SKM-1 (cell line): Measurements from ENCODE around the gene LAMA5.

ENCODE experiments used
- DNase-seq: peaks from one replicate; lab custom pipeline; 2025; ENCODE audit not compliant: unreplicated experiment; lab: John Stamatoyannopoulos, UW

LAMA5 gene

DNA sequence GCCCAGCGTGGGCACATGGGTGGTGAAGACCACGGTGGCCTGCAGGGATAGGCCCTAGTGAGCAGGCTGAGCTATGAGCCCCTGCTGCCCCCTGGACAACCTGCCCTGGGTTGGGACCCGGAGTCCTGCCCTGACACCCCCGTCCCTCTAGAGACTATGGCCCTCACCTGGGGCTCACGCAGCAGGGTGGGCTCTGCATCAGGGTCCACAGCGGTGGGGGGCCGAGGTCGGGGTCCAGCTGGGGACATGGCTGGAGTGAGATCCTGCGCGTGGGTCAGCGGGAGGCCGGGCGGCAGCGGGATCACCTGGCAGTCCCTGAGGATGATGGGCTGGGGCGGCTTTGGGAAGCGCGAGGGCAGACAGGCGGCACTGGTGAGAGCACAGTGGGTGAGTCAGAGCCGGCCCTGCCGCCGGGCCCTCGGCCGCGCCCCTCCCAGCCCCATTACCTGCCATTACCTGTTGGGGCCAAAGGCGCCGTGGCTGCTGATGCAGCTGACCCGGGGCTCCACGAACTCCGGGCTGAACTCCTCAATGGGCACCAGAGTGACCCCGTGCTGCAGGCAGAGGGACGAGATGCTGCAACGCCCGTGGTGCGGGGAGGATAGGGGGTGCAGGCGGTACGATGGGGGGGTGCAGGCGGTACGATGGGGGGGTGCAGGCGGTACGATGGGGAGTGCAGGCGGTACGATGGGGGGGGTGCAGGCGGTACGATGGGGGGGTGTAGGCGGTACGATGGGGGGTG lies 36.4 kb downstream of the LAMA5 start:
- no peak for DNase-seq

DNA sequence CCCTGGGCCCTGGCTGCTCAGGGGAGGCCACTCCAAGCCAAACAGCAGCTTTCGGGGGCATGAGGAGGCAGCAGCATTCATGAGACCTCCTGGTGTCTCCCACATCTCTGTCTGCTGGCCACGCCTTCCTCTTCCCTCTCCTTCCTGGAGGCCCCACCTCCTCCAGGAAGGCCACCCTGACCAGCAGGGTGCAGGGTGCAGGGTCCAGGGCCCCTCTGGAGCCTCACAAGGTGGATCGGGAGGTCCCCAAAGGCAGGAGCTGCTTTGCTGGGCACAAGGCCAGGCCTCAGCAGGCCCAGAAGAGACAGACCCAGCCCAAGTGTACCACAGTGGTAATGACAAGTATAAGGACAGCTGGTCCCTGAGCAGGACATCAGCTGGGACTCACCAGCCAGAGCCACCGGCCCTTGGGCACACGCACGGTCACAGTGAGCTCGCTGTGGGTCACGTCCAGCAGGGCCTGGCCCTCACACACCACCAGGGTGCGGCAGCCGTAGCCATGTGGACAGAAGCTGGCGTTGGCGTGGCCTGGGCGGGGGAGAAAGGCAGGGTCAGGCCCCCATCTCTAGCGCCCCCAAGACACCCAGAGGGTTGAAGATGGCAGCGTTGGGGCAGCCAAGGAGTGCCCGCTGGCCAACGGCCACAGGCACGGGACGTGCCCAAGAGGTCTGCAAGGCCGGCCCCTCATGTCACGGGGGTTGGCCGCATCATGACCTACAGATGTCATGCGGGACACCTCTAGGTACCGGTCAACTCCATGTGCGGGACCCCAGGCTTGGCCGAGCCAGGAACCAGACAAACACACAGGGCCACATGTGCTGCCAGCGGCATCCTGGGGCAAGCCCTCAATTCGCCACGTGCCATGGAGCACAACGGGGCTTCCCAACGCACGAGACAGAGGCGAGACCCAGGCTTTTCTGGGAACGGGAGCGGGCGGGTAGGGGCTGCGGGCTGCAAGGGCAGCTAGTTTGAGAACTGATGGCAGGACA lies 37.4 kb downstream of the LAMA5 start:
- DNase-seq, result no peak

DNA sequence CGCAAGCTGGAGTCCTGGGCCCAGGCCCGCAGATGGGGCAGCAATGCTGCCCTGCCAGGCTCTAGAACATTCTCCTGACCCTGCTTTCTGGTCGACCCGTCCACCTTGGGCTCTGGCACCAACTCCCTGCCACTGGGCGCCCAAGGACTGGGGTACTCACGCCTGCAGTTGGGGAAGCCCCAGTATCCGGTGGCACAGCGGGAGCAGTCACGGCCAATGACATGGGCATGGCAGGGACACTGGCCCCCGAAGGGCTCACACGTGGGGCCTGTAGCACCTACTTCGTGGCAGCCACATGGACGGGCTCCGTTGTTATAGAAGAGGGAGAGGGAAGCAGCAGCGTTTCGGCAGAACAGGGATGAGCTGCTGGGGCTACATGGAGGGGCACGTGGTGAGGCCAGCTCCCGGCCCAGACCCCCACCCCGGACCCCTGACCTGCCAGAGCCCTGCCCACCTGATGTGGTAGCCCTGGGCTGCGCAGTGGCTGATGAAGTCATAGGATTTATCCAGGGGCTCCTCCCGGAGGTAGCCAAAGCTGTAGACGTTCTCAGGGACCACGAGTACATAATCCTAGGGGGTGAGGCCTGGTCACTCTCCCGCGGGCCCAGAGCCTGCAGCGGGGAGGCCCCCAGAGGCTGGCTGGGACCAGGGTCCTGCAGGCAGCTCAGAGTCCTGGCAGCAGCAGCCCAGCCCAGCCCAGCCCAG lies 38.3 kb downstream of the LAMA5 start:
- no peak for DNase-seq

DNA sequence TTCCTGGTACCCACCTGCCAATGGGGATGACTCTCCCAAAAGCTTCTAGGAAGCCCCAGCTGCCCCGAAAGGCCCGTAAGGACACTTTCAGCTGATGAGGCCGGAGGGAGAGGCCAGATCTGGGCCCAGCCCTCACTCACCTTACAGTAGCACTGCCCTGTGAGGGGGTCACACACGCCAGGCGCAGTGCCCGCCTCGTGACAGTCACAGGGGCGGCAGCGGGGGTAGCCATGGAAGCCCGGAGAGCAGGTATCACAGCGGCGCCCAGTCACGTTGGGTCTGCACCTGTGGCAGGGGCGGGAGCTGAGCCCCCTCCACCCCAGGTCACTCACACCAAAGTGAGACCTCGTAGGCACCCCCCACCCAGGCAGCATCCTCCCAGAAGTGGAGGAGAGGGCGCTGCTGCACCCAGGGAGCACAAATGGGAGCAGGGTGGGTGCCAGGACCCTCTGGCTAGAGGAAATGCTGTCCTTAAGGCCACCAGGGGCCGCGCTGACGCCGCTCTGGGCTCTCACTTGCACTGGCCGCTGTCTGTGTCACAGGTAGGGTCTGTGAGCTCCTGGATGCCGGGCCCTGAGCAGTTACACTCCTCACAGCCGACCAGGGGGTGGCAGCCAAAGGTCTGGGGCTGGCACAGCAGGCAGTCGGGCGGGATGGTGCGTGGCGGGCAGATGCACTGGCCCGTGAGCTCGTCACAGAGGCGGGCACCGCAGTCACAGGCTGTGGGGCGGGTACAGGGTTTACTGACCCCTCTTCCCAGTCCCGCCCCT lies 39.2 kb downstream of the LAMA5 start:
- DNase-seq, result no peak

DNA sequence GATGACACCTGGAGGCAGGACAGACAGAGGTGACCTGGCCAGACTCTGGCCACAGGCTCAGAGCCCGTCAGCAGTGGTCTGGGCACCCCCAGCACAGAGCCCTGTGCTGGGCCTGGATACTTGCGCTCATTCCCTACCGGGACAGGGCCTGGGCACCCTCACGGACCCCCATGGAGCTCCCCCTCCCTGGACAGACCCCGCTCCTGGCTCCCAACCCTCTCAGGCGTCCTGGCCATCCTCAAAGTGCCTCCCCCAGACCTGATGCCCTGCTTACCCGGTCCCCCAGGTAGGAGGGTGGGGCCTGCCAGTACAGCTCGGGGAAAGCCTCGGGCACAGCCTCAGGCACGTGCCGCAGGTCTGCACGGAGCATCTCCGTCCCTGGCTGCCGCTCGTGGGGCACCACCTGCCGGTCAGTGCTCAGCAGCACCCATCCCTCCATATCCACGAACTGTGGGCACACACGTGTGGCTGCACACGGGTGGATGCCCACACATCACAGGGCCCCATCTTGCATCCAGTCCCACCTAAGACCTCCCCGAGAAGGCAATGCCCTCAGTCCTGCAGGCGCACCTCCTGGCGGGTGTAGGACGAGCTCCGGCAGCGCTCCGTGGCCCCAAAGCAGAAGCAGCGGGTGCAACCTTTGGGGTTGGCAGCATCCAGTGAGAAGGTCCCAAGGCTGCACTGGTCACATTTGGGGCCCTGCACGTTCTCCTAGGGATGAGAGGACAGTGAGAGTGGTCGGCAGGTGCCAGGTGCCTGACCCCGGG lies 40.0 kb downstream of the LAMA5 start:
- no peak for DNase-seq

DNA sequence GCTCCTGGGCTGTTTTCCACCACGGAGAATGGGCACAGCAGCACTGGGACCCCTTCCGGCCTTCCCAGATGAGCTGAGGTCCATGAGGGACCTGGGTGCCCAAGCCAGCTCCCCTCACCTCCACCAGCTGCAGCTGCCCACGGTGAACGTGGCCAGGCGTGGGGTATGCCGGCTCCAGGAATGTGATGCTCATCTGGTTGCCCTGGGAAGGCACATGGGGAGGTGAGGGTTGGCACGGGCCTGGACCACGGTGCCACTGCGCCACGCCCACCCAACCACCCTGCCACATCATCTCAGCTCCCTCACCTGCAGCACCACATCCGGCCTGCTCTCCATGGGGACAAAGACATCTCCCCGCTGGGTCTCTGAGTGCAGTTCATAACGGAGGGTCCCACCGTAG lies 40.6 kb downstream of the LAMA5 start:
- DNase-seq, result no peak

DNA sequence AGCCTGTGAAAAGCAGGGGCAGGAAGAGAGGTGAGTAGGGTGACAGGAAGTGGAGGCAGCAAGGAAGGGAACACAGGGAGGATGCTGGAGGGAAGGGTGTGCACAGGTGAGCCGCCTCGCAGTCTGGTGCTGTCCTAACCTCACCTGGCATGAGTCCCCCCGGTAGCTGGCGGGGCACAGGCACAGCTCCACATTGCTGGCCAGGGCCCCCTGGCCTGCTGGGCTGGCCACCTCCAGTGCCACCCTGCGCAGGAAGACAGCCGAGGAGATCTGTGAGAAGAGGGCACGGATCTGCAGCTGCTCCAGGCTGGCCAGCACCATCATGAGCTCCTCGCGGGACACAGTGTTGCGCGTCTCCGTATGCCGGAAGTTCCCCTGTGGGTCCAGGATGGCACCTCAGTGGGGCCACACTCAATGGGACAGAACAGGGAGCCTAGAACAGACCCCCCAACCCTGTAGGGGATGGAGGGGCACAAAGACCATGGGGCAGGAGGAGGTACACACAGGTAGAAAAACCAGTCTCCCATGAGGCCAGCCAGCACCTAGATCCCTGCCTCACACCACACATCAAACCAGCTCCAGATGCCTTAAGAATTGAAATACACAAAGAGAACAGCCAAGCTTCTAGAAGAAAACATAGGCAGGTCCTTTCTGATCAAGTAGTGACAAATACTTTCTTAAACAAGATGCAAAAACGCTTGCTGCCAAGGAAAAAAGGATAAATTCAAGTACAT lies 41.8 kb downstream of the LAMA5 start:
- DNase-seq, result no peak

DNA sequence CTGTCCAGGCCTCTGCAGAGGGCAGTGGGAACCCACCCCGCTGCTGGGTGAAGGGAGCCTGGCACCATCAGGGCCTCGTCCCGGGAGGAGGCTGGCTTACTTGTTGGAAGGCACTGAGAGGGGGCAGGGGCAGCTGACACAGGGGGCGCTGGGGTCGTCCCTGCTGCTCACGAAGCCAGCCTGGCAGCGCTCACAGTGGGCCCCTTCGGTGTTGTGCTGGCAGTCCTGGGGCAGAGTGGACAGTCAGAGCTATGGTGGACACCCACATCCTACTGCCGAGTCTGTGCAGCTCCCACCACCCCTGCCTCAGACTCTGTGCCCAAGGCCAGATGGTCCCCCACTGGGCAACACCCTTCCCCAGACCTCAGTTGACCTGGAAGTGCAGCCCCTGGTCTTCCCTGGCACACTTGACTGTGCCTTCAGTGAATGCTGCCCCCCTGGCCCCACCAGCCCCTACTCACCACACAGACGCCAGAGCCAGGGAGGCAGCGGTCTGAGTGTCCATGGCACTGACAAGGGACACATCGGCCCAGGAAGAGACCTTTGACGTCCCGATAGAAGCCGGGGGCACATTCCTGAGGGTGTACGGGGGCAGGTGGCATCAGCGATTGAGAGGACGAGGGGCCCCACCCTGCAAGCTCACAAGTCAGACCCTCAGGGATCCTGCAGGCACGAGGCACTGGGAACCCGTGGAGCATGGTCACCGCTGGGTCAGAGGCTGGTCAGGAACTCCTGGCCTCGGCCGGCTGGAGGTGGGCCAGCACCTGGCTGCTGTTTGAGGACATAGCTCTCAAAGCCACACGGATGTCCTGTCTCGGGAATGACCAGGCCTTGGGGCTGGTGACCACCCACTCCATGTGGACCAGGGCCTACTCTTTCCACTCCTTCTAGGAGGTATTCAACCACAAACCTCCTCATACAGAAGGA lies 42.9 kb downstream of the LAMA5 start:
- DNase-seq, result no peak

DNA sequence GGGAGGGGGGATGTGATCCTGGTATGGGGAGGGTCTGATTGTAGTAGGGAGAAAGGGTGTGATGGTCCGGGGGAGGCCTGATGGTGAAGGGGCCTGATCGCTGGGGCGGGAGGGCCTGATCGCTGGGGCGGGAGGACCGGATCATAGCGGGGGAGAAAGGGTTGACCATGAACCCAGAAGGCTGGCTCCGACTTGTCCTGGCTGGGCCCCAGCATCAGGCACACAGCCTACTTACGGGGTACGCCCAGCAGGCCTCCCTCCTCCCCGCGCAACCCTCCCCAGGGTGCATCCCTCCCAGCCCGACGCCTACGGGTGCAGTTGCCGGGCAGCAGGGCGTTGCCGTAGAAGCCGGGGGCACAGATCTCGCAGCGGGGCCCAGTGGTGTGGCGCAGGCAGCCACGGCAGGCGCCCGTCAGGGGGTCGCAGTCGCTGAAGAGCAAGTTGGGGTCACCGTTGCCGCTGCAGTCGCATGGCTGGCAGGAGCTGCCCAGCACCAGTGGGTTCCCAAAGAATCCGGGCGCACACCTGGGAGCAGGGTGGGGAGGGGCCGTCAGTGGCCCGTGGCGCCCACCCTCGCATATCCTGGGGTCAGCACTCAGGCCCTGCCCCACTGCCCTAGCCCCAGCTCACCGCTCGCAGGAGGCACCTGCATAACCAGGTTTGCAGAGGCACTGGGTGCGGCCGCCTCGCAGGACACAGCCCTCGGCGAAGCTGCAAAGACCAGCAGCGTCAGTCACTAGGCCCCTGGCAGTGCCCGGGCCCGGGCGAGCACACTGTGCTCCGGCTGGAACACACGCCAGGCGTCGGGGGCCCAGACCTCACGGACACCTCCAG lies 43.7 kb downstream of the LAMA5 start:
- DNase-seq, result no peak

DNA sequence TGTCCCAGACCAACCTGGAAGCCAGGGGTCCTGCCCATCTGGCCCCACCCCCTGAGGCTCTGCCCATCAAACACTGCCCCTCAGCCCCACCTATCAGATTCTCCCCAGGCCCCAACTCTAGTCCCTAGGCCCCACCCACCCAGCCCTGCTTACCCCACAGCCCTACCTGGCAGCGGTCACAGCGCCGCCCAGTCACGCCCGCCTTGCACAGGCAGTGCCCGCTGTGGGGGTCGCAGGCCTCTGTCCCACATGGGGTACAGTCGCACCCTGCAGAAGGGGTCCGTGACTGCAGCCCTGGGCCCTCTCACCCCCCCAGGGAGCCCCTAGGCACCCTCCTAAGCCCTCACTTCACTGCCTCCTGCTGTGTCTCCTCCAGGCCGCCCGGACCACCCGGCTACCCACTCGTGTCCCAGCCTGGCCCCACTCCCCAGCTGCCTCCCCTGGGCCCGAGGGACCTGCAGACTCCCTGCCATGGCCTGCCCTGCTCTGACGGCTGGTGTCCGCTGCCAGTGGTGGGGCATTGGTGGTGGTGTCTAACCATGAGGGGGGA lies 44.5 kb downstream of the LAMA5 start:
- DNase-seq, result no peak

DNA sequence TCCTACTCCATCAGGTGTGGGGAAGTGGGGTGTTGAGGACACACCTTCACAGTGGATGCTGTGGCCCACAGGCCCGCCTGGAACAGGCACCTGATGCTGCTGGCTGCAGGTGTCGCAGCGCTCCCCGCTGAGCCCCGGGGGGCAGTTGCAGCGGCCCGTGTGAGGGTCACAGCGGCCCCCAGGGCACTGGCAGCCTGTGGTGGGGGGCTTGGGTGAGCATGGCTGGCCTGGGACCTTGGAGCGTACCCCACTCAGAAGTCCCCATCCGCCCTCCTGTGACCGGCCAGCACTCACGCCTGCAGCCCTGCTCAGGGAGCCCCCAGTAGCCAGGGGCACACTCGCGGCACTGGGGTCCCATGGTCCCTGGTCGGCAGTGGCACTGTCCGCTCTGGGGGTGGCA lies 45.1 kb downstream of the LAMA5 start:
- DNase-seq, result no peak

DNA sequence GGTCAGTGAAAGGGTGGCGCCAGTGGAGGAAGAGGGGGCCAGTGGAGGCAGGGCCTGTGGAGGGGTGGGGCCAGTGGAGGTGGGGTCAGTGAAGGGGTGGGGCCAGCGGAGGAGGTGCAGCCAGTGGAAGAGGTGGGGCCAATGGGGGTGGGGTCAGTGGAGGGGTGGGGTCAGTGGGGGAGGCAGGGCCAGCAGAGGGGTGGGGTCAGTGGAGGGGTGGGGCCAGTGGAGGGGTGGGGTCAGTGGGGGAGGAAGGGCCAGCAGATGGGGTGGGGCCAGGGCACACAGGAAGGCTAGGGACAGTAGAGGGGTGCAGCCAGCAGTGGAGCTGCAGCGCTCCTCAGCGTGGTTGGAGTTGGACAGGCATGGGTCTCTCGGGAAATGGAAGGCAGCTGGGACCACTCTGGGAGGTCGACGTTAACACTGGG lies 45.6 kb downstream of the LAMA5 start:
- DNase-seq, result no peak

DNA sequence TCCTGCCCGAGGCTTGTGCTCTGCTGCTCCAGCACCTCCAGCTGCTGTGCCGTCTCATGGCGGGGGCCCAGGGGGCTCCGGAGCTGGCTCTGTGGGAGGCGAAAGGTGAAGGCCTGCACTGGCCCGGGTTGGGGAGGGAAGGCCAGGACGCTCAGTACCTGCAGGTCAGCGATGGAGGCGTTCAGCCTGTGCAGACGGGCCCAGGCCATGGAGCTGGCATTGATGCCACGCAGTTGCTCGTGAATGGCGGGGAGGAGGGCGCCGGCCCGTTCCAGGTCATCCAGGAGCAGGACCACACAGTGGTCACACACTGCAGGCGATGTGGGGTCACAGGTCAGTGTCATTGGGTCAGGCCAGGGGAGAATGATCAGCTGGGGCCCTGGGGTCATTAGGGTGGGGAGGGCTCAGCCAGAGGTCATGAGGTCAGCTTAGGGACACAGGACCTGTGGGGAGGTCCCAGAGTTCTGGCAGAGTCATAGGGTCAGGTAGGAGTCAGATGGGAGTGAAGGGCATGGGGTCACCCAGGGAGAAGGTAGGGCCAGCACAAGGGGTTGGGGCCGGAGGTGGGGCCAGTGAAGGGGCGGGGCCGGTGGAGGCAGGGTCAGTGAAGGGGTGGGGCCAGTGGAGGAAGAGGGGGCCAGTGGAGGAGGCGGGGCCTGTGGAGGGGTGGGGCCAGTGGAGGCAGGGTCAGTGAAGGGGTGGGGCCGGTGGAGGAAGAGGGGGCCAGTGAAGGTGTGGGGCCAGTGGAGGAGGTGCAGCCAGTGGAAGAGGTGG lies 46.3 kb downstream of the LAMA5 start:
- no peak for DNase-seq

DNA sequence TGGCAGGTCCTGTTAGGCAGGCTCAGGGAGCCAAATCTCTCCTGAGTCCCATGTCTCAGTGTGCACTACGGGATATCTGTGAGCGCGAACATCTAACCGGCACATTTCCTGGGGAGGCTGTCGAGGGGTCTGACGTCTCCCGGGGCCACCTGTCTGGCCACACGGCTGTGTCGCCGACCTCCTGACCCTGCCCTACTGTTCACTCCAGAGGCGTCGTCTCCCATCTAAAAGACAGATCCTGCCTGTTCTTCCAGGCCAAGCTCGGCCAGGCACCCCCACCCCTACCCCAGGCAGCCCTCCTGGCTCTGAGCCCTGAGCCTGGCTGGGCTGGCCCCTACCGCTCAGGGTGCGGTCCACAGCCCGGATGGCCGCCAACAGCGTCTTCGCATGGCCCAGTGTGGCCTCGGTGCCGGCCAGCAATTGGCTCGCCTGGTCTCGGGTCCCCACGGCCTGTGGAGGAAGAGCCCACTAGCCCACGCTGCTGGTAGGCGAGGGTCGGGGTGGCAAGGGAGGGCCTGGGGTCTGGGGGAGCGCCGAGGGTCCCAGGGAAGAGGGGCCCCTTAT lies 47.7 kb downstream of the LAMA5 start:
- DNase-seq, result no peak

DNA sequence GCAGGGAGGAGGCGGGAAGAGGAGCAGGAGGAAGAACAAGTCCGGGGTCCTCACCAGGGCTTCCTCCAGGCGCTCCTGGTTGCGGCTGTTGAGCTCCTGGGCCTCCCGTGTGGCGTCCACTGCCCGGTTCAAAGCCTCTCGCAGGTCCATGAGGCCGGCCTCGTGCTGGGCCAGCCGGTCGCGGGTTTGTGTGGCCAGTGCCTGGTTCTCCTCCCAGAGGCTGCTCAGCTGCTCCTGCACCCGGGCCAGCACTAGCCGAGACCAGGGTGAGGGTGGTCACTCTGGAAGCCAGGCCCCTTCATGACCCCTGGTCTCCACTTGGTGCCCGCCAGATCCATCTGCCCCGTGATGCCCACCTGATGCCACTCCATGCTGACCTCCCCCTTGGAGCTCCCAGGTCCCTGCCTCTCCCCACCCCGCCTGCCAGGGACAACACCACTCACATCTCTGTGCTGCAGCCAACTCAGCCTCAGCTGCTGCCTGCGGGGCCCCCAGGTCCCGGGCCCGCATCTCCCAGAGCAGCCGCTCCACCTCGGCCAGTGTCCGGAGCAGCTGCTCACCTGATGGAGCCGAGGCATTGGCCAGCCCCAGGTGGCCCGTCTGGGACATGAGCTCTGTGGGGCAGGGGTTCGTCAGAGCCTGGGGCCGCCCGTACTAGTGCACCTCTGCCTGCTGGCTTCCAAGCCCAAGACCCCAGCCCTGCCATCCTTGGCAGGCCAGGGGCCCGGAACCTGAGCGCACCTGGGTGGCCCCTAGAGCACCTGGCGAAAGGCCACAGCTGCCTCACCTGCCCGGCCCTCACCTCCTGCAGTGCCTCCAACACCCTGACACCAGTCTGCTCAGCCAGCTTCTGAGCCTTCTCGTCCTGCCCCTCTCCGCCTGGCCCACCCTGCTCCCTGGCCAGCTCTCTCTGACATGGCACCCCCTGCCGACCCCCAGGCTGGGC lies 48.4 kb downstream of the LAMA5 start:
- DNase-seq, result no peak
